Measurements from ENCODE around the gene USH1G.

The USH1G gene

GRCh38 chr17:74957935-74958740 is 35.1 kb upstream of the USH1G start:
- no peak overlapping the region for H3K9ac ChIP-seq (ENCODE audit: low read length)
- no peaks in the 10 kb centered on the region for H3K27me3 ChIP-seq (ENCODE audit: low read depth, low read length)
- no peaks in the 10 kb centered on the region for H3K79me2 ChIP-seq (ENCODE audit: low read length)
- peaks cover 14% of the 10 kb centered on the region for H3K4me1 ChIP-seq (ENCODE audit: low read length)
- no peaks in the 10 kb centered on the region for H3K36me3 ChIP-seq (replicated peaks; ENCODE audit: low read depth, low read length)
- peak overlapping the region; percentile 70; the same call in 1 of the 2 replicates for H2AFZ ChIP-seq (ENCODE audit: low read depth, low read length)
- H3K4me3 ChIP-seq (ENCODE audit: low read length) = no peak overlapping the region
- H3K27ac ChIP-seq (ENCODE audit: low read length) = no peak overlapping the region
- TF ChIP-seq, protein P1, sequence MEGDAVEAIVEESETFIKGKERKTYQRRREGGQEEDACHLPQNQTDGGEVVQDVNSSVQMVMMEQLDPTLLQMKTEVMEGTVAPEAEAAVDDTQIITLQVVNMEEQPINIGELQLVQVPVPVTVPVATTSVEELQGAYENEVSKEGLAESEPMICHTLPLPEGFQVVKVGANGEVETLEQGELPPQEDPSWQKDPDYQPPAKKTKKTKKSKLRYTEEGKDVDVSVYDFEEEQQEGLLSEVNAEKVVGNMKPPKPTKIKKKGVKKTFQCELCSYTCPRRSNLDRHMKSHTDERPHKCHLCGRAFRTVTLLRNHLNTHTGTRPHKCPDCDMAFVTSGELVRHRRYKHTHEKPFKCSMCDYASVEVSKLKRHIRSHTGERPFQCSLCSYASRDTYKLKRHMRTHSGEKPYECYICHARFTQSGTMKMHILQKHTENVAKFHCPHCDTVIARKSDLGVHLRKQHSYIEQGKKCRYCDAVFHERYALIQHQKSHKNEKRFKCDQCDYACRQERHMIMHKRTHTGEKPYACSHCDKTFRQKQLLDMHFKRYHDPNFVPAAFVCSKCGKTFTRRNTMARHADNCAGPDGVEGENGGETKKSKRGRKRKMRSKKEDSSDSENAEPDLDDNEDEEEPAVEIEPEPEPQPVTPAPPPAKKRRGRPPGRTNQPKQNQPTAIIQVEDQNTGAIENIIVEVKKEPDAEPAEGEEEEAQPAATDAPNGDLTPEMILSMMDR (IDR thresholded peaks at IDR 0.05; ENCODE audit: low read depth, low read length) = peak; percentile 84
- TF ChIP-seq EZH2phosphoT487 (IDR thresholded peaks at IDR 0.05; ENCODE audit: low read depth) = no peak
- H3K9me3 ChIP-seq (ENCODE audit: insufficient read depth, low read length) = no peaks in the 10 kb centered on the region
- H4K20me1 ChIP-seq (ENCODE audit: insufficient read depth, low read length) = no peaks in the 10 kb centered on the region
- peak overlapping the region; percentile 45 for H3K4me2 ChIP-seq (ENCODE audit: low read length)

GRCh38 chr17:74956093-74956492 is 33.0 kb upstream of the USH1G start:
- no peak overlapping the region for H3K27ac ChIP-seq (ENCODE audit: low read length)
- no peaks in the 10 kb centered on the region for H3K9me3 ChIP-seq (ENCODE audit: insufficient read depth, low read length)
- no peak overlapping the region for H3K9ac ChIP-seq (ENCODE audit: low read length)
- no peaks in the 10 kb centered on the region for H3K36me3 ChIP-seq (replicated peaks; ENCODE audit: low read depth, low read length)
- H3K4me1 ChIP-seq (ENCODE audit: low read length) = peaks cover 14% of the 10 kb centered on the region
- no peaks in the 10 kb centered on the region for H3K79me2 ChIP-seq (ENCODE audit: low read length)
- no peak overlapping the region for H2AFZ ChIP-seq (ENCODE audit: low read depth, low read length)
- no peak for TF ChIP-seq EZH2phosphoT487 (IDR thresholded peaks at IDR 0.05; ENCODE audit: low read depth)
- TF ChIP-seq, protein P1 (IDR thresholded peaks at IDR 0.05; ENCODE audit: low read depth, low read length) = no peak
- H3K4me3 ChIP-seq (ENCODE audit: low read length) = no peak overlapping the region
- H4K20me1 ChIP-seq (ENCODE audit: insufficient read depth, low read length) = no peaks in the 10 kb centered on the region
- H3K4me2 ChIP-seq (ENCODE audit: low read length) = no peak overlapping the region
- H3K27me3 ChIP-seq (ENCODE audit: low read depth, low read length) = no peaks in the 10 kb centered on the region

- no peaks in the 10 kb centered on the region for H3K36me3 ChIP-seq (replicated peaks; ENCODE audit: low read depth, low read length)
- TF ChIP-seq EZH2phosphoT487 (IDR thresholded peaks at IDR 0.05; ENCODE audit: low read depth) = no peak
- TF ChIP-seq, protein P1 (IDR thresholded peaks at IDR 0.05; ENCODE audit: low read depth, low read length) = no peak
Observed at GRCh38 chr17:74954665-74955421, 31.8 kb upstream of the USH1G start.

DNA sequence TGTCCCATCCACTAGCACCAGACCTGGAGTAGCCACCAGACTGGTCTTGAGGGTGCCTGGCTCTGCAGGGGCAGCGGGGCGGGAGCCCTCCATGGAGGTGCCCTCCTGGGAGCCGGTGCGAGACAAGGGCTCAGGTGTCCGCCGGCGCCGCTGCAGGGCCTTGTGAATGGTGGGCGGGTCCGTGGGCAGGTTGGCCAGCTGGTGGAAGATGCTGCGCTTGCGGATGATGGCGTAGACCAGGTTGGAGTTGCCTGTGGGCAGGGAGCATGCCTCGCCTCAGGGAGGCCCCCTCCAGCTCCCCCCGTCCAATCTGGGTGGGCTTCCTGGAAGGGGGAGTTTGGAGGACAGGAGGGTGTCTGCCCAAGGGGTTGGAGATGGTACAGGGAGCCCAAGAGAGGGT is 31.1 kb upstream of the USH1G start:
- H3K27me3 ChIP-seq (ENCODE audit: low read depth, low read length) = no peaks in the 10 kb centered on the region
- no peak overlapping the region for H3K27ac ChIP-seq (ENCODE audit: low read length)
- H4K20me1 ChIP-seq (ENCODE audit: insufficient read depth, low read length) = no peaks in the 10 kb centered on the region
- no peaks in the 10 kb centered on the region for H3K9me3 ChIP-seq (ENCODE audit: insufficient read depth, low read length)
- H3K36me3 ChIP-seq (replicated peaks; ENCODE audit: low read depth, low read length) = no peaks in the 10 kb centered on the region
- no peak overlapping the region for H3K4me3 ChIP-seq (ENCODE audit: low read length)
- H3K4me1 ChIP-seq (ENCODE audit: low read length) = peaks cover 6% of the 10 kb centered on the region; the same call in 1 of the 2 replicates
- no peak overlapping the region for H3K4me2 ChIP-seq (ENCODE audit: low read length)
- no peak overlapping the region for H2AFZ ChIP-seq (ENCODE audit: low read depth, low read length)
- TF ChIP-seq EZH2phosphoT487 (IDR thresholded peaks at IDR 0.05; ENCODE audit: low read depth) = no peak
- TF ChIP-seq, protein P1 (IDR thresholded peaks at IDR 0.05; ENCODE audit: low read depth, low read length) = no peak
- no peak overlapping the region for H3K9ac ChIP-seq (ENCODE audit: low read length)
- no peaks in the 10 kb centered on the region for H3K79me2 ChIP-seq (ENCODE audit: low read length)

More at GRCh38 chr17:74954665-74955421, 31.8 kb upstream of the USH1G start:
- no peak overlapping the region for H2AFZ ChIP-seq (ENCODE audit: low read depth, low read length)
- H3K9me3 ChIP-seq (ENCODE audit: insufficient read depth, low read length) = no peaks in the 10 kb centered on the region
- no peak overlapping the region for H3K4me3 ChIP-seq (ENCODE audit: low read length)
- H3K27ac ChIP-seq (ENCODE audit: low read length) = no peak overlapping the region
- no peak overlapping the region for H3K9ac ChIP-seq (ENCODE audit: low read length)
- no peaks in the 10 kb centered on the region for H3K79me2 ChIP-seq (ENCODE audit: low read length)
- H3K4me1 ChIP-seq (ENCODE audit: low read length) = peaks cover 6% of the 10 kb centered on the region; the same call in 1 of the 2 replicates
- H3K27me3 ChIP-seq (ENCODE audit: low read depth, low read length) = no peaks in the 10 kb centered on the region
- H4K20me1 ChIP-seq (ENCODE audit: insufficient read depth, low read length) = no peaks in the 10 kb centered on the region
- H3K4me2 ChIP-seq (ENCODE audit: low read length) = no peak overlapping the region
